Parathyroid adenoma (tissue), 2 donors: Measurements from ENCODE around the gene SPATA31D1.

Experiments
- H2AFZ ChIP-seq: fragments of 300-600 bp; sonication (generic); one replicate; pipeline ENCODE4 v1.7.0; 2017; ENCODE audit warnings: antibody characterized with exemption, mild to moderate bottlenecking
- H3K27ac ChIP-seq: fragments of 300-600 bp; sonication (generic); one replicate; pipeline ENCODE4 v1.7.0; 2017
- H3K27me3 ChIP-seq: fragments of 300-600 bp; sonication (generic); one replicate; pipeline ENCODE4 v1.7.0; 2017; ENCODE audit warnings: low read length; ENCODE audit not compliant: control insufficient read depth, insufficient read depth
- H3K36me3 ChIP-seq: fragments of 300-600 bp; sonication (generic); one replicate; pipeline ENCODE4 v1.7.0; 2017; ENCODE audit warnings: low read length; ENCODE audit not compliant: control insufficient read depth, insufficient read depth
- H3K4me1 ChIP-seq: fragments of 300-600 bp; sonication (generic); one replicate; pipeline ENCODE4 v1.7.0; 2017; ENCODE audit warnings: control low read depth
- H3K4me2 ChIP-seq: fragments of 300-600 bp; sonication (generic); one replicate; pipeline ENCODE4 v1.7.0; 2017; ENCODE audit warnings: low read length
- H3K4me3 ChIP-seq: fragments of 300-600 bp; sonication (generic); one replicate; pipeline ENCODE4 v1.7.0; 2017; ENCODE audit warnings: low read depth, low read length
- H3K79me2 ChIP-seq: fragments of 300-600 bp; sonication (generic); one replicate; pipeline ENCODE4 v1.7.0; 2017; ENCODE audit warnings: control low read depth
- H3K9ac ChIP-seq: fragments of 300-600 bp; sonication (generic); one replicate; pipeline ENCODE4 v1.7.0; 2017; ENCODE audit warnings: mild to moderate bottlenecking
- H3K9me3 ChIP-seq: fragments of 300-600 bp; sonication (generic); one replicate; pipeline ENCODE4 v1.7.0; 2017; ENCODE audit warnings: low read length; ENCODE audit not compliant: control insufficient read depth
- CTCF ChIP-seq: fragments of 300-600 bp; sonication (generic); IDR thresholded peaks from one replicate; pipeline ENCODE4 v1.7.0; 2017; ENCODE audit warnings: antibody characterized with exemption, mild to moderate bottlenecking
- donor health status: primary hyperparathyroidism.

SPATA31D1 gene

GRCh38 chr9:81989700-81990099 lies 1.1 kb downstream of the SPATA31D1 start:
- no peaks in the 10 kb centered on the region for H3K27me3 ChIP-seq
- no peak overlapping the region for H3K9ac ChIP-seq
- H3K4me1 ChIP-seq, result no peaks in the 10 kb centered on the region
- no peak overlapping the region for H3K4me3 ChIP-seq
- H3K36me3 ChIP-seq, result no peaks in the 10 kb centered on the region
- no peaks in the 10 kb centered on the region for H3K9me3 ChIP-seq
- no peak overlapping the region for H2AFZ ChIP-seq
- no peaks in the 10 kb centered on the region for H3K79me2 ChIP-seq
- no peak overlapping the region for H3K4me2 ChIP-seq
- no peak overlapping the region for H3K27ac ChIP-seq
- TF ChIP-seq CTCF, result no peak

GRCh38 chr9:81993656-81994055 lies 5.1 kb downstream of the SPATA31D1 start:
- Histone ChIP-seq H3K79me2 (no peaks in the 10 kb centered on the region), H3K27ac (no peak overlapping the region), H3K4me2 (no peak overlapping the region), H3K4me3 (no peak overlapping the region), H3K9ac (no peak overlapping the region), H2AFZ (no peak overlapping the region), H3K36me3 (no peaks in the 10 kb centered on the region), H3K9me3 (no peaks in the 10 kb centered on the region), H3K27me3 (no peaks in the 10 kb centered on the region), H3K4me1 (no peaks in the 10 kb centered on the region)
- TF ChIP-seq CTCF, result no peak

GRCh38 chr9:81999806-82000205 lies 11.2 kb downstream of the SPATA31D1 start:
- no peaks in the 10 kb centered on the region for H3K36me3 ChIP-seq
- TF ChIP-seq CTCF, result no peak

GRCh38 chr9:82010711-82011110 lies 22.1 kb downstream of the SPATA31D1 start:
- Histone ChIP-seq H3K79me2 (no peaks in the 10 kb centered on the region), H3K9me3 (no peaks in the 10 kb centered on the region), H3K27ac (no peak overlapping the region), H2AFZ (no peak overlapping the region), H3K9ac (no peak overlapping the region), H3K4me1 (no peaks in the 10 kb centered on the region), H3K27me3 (no peaks in the 10 kb centered on the region), H3K4me2 (no peak overlapping the region), H3K36me3 (no peaks in the 10 kb centered on the region), H3K4me3 (no peak overlapping the region)
- no peak for TF ChIP-seq CTCF

More at GRCh38 chr9:81999806-82000205, 11.2 kb downstream of the SPATA31D1 start:
- H3K9ac ChIP-seq, result no peak overlapping the region
- no peak overlapping the region for H3K4me2 ChIP-seq
- H3K4me1 ChIP-seq, result no peaks in the 10 kb centered on the region
- no peak overlapping the region for H2AFZ ChIP-seq
- no peaks in the 10 kb centered on the region for H3K79me2 ChIP-seq
- H3K4me3 ChIP-seq, result no peak overlapping the region
- H3K27me3 ChIP-seq, result no peaks in the 10 kb centered on the region
- no peak overlapping the region for H3K27ac ChIP-seq
- no peaks in the 10 kb centered on the region for H3K9me3 ChIP-seq

- Histone ChIP-seq H3K4me3 (no peak overlapping the region), H3K9ac (no peak overlapping the region), H3K4me2 (no peak overlapping the region), H3K27ac (no peak overlapping the region), H3K27me3 (no peaks in the 10 kb centered on the region), H3K9me3 (no peaks in the 10 kb centered on the region), H3K79me2 (no peaks in the 10 kb centered on the region), H3K36me3 (no peaks in the 10 kb centered on the region), H3K4me1 (no peaks in the 10 kb centered on the region), H2AFZ (no peak overlapping the region)
- no peak for TF ChIP-seq CTCF
These were observed 22.6 kb downstream of the SPATA31D1 start for GRCh38 chr9:82011133-82011532.
